AG09309 (cell line): ENCODE results near the gene PSPC1.

Experiments used
- DNase-seq: peaks from one replicate; pipeline ENCODE4 v3.0.0-alpha.2; 2010; ENCODE audit warnings: low read depth
- H3K4me3 ChIP-seq: 2 replicates; pipeline ENCODE4 v1.5.1; 2011; ENCODE audit warnings: mild to moderate bottlenecking, low read depth, low read length, moderate library complexity; ENCODE audit not compliant: control insufficient read depth
- TF ChIP-seq, protein P1 (sequence below): IDR thresholded peaks from 2 replicates; pipeline ENCODE4 v1.5.1; 2011; ENCODE audit warnings: mild to moderate bottlenecking, low read depth, low read length, inconsistent platforms; ENCODE audit not compliant: insufficient read depth, control insufficient read depth; ENCODE audit errors: missing control alignments

PSPC1 gene

DNA sequence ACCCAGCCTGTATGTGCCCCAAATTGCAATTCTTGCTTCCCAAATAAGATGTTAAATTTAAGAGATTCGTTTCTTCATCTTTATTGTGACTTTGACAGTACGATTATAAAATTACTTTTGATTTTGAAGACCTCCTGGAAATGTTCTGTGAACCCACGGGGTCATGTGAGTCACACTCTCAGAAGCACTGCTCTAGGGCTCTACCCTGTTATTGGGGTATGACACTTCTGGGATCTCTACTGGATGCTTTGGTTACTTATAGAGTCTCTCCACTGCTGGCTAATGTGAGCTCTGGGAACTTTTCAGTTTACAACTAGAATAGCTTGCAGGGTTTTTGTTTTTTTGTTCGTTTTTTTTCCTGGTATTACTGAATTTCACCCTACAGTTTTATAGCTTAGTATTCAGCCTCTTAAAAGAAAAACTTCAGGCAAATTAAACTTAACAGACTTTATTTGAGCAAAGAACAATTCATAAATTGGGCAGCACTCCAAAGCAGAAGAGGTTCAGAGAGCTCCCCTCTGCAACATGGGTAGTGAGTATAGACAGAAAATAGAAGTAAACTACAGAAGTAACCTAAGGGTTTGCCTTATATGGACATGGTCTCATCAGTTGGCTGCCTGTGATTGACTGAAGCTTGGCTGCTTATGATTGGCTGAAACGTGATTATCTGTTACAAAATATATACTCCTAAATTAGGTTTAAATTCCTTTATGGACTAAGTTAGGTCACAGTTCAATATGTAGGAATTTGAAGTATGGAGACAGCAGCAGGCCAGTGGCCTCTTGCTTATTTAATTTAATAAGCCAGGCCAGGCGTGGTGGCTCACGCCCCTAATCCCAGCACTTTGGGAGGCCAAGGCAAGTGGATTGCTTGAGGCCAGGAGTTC, 28.5 kb upstream of the PSPC1 start:
- H3K4me3 ChIP-seq, result no peak overlapping the region
- DNase-seq, result no peak
- TF ChIP-seq, protein P1, sequence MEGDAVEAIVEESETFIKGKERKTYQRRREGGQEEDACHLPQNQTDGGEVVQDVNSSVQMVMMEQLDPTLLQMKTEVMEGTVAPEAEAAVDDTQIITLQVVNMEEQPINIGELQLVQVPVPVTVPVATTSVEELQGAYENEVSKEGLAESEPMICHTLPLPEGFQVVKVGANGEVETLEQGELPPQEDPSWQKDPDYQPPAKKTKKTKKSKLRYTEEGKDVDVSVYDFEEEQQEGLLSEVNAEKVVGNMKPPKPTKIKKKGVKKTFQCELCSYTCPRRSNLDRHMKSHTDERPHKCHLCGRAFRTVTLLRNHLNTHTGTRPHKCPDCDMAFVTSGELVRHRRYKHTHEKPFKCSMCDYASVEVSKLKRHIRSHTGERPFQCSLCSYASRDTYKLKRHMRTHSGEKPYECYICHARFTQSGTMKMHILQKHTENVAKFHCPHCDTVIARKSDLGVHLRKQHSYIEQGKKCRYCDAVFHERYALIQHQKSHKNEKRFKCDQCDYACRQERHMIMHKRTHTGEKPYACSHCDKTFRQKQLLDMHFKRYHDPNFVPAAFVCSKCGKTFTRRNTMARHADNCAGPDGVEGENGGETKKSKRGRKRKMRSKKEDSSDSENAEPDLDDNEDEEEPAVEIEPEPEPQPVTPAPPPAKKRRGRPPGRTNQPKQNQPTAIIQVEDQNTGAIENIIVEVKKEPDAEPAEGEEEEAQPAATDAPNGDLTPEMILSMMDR, result no peak

DNA sequence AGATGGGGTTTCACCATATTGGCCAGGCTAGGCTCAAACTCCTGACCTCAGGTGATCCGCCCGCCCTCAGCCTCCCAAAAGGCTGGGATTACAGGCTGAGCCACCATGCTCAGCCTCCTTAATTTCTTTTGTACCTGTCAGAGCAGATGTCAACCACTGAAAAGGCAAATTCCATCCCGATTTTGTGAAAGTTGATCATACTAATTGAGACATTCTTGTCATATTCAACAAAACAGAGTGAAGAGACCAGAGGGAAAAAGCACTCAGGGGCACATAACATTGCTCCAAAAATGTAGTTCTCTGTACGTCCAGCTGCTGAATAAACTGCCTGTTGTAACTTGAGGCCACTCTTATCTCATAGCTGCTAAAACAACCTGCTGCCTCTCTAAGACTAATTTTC, 27.4 kb upstream of the PSPC1 start:
- TF ChIP-seq, protein P1, result no peak
- H3K4me3 ChIP-seq, result no peak overlapping the region
- DNase-seq, result no peak

GRCh38 chr13:19805765-19806164, 23.0 kb upstream of the PSPC1 start:
- TF ChIP-seq, protein P1, result no peak
- no peak overlapping the region for H3K4me3 ChIP-seq
- DNase-seq, result no peak

- TF ChIP-seq, protein P1, result no peak
- H3K4me3 ChIP-seq, result no peak overlapping the region
- DNase-seq, result no peak
Observed at GRCh38 chr13:19795956-19796355, 13.2 kb upstream of the PSPC1 start.

DNA sequence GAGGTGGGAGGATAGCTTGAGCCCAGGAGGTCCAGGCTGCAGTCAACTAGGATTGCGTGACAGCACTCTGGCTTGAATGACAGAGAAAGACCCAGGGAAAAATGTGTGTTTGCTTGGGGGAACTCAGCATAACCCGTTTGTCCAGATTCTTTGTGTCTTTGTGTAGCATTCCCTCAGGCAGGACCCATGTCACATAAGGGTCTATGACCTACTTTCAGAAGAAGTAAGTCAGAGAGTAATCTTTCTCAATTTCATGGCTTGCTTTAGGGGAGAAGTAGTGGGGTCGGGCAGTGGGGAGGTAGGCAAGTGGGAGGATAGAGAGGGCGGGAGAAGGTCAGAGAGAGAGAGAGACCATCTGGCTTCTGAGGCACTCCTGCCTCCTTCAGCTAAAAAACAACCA, 11.9 kb upstream of the PSPC1 start:
- no peak for DNase-seq
- H3K4me3 ChIP-seq, result no peak overlapping the region
- TF ChIP-seq, protein P1, result no peak

DNA sequence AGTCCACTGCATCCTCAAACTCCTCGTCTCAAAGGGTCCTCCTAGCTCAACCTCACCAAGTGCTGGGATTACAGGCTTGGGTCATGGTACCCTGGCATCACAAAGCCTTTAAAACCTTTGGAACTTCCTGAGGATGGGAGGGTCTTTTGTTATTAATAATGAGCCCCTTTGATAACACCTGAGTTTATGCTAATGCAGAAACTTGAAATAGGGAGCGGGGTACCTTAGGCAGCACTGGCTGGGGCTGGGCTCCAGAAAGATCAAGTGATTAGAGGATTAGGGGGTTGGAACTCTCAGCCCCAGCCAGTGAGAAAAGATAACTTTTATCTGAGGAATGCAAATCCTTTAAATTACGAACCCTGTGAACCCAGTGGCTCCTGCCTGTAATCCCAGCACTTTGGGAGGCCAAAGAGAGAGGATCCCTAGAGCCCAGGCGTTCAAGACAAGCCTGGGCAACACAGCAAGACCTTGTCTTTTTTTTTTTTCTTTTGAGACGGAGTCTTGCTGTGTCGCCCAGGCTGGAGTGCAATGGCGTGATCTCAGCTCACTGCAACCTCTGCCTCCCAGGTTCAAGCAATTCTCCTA, 9.3 kb upstream of the PSPC1 start:
- TF ChIP-seq, protein P1, result no peak
- no peak overlapping the region for H3K4me3 ChIP-seq
- no peak for DNase-seq
